HepG2 (cell line): ENCODE measurements around the gene SENP6. TPM values are rescaled to one million over a fixed set of nuclear protein-coding genes. Genes with fewer than 3 reads are reported as not detected.
A peak's percentile ranks its signal among the peaks of the same experiment; 100 is the strongest.

ENCODE experiments used
- MAFK ChIP-seq, 2 experiments: IDR thresholded peaks in 1 of 2; conservative IDR thresholded peaks in 1 of 2; 2 replicates each; pipeline ENCODE4 v1.6.1; 2011; ENCODE audit warnings: improper control_type of control experiment in 2 of 2, low read length in 2 of 2
- PAWR ChIP-seq: sonication (generic); formaldehyde crosslinking; IDR thresholded peaks from 2 replicates; pipeline ENCODE4 v1.4.0; 2020; ENCODE audit warnings: missing genetic modification reagents, mild to moderate bottlenecking, borderline replicate concordance
- PREB ChIP-seq: sonication (generic); formaldehyde crosslinking; IDR thresholded peaks from 2 replicates; pipeline ENCODE4 v1.4.0; 2020; ENCODE audit warnings: missing genetic modification reagents
- RBM39 ChIP-seq: fragments of 200-400 bp; formaldehyde crosslinking; IDR thresholded peaks from one replicate; pipeline ENCODE4 v1.6.1; 2018; ENCODE audit warnings: antibody characterized with exemption, mild to moderate bottlenecking, low read depth, low read length; ENCODE audit not compliant: poor library complexity, severe bottlenecking
- ZBTB40 ChIP-seq, 2 experiments: fragments of 450-650 bp in 1 of 2; sonication (generic) in 1 of 2; formaldehyde crosslinking in 1 of 2; IDR thresholded peaks; 2 replicates each; pipeline versions ENCODE4 v1.6.1 to v1.8.0; 2016 to 2022; ENCODE audit warnings: antibody characterized with exemption in 1 of 2, mild to moderate bottlenecking in 1 of 2, missing genetic modification reagents in 1 of 2
- ZNF256 ChIP-seq: sonication (generic); formaldehyde crosslinking; conservative IDR thresholded peaks from 2 replicates; pipeline ENCODE4 v1.4.0; 2020; ENCODE audit warnings: missing genetic modification reagents
- ZNF543 ChIP-seq: sonication (generic); formaldehyde crosslinking; IDR thresholded peaks from 2 replicates; pipeline ENCODE4 v1.4.0; 2020; ENCODE audit warnings: mild to moderate bottlenecking, missing genetic modification reagents
- ZNF883 ChIP-seq: sonication (generic); formaldehyde crosslinking; IDR thresholded peaks from 2 replicates; pipeline ENCODE4 v1.5.1; 2020; ENCODE audit warnings: mild to moderate bottlenecking, missing genetic modification reagents; ENCODE audit errors: not compliant biosample characterization
- polyA plus RNA-seq, 8 experiments: library from polyadenylated mRNA; depleted of rRNA in 3 of 8; stranded (reverse) in 7 of 8; unstranded in 1 of 8; fragments of >200 nt; fragmentation: Illumina TruSeq in 4 of 8; extraction: Trizol in 4 of 8; gene quantifications; 2 replicates each; pipeline versions ENCODE4 v1.2.1 to v1.2.3, GENCODE V29; 2011 to 2016; ENCODE audit warnings: low read depth in 4 of 8, missing spikeins in 1 of 8, mixed read lengths in 1 of 8; ENCODE audit not compliant: insufficient read depth in 1 of 8
- total RNA-seq, 5 experiments: library from RNA; depleted of rRNA; stranded (reverse); fragments of >200 nt; fragmentation: Illumina TruSeq; extraction: Trizol; gene quantifications; 2 replicates each; pipeline ENCODE4 v1.2.3, GENCODE V29; 2016; ENCODE audit warnings: low read depth in 1 of 5
- TF ChIP-seq, protein P1 (sequence below): sonication (generic); formaldehyde crosslinking; IDR thresholded peaks from 2 replicates; pipeline ENCODE4 v1.5.0; 2020; ENCODE audit warnings: missing genetic modification reagents

SENP6 gene
- total and polyA plus RNA-seq, 2 of the 13 experiments (the other 11 are each of a cell fraction or from before 2014, with no cell fraction given) = 21.9 to 50.1 TPM

DNA sequence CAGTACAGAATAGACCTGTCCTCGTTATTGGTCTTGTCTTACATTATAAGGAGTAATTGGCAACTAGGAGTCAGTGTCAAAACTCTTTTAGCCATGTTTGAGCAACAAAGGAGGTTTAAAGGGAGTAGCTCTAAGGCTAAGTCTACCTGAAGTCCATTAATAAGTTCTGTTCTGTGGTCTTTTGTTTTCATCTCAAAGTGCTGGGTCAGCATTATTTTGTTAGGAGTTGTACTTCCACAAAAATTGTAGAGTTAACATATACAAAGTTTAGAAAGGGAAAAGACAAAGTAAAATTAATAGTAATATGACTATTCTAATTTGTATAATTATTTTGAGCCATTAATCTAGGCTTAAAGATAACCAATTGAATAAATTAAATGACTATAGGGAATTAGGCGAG is 12.7 kb upstream of the SENP6 start (continued):
- TF ChIP-seq ZBTB40 (IDR thresholded peaks at IDR 0.05) (no peak), ZBTB40 (CRISPR knock-in tag; IDR thresholded peaks at IDR 0.05) (no peak), ZNF883 (CRISPR knock-in tag) (no peak), ZNF256 (CRISPR knock-in tag) (no peak), RBM39 (no peak), ZNF543 (no peak), MAFK (conservative IDR thresholded peaks at IDR 0.05 in 1 of 2, IDR thresholded peaks at IDR 0.05 in 1 of 2; ENCODE audit: low read length in 2 of 2) (peak; percentile 98 to 99), PAWR (CRISPR knock-in tag) (no peak), PREB (CRISPR knock-in tag) (no peak)
- TF ChIP-seq, protein P1, sequence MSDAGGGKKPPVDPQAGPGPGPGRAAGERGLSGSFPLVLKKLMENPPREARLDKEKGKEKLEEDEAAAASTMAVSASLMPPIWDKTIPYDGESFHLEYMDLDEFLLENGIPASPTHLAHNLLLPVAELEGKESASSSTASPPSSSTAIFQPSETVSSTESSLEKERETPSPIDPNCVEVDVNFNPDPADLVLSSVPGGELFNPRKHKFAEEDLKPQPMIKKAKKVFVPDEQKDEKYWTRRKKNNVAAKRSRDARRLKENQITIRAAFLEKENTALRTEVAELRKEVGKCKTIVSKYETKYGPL (CRISPR knock-in tag) = no peak
